GM23338 (cell line): ENCODE measurements around the gene SNX32. TPM values are rescaled to one million over a fixed set of nuclear protein-coding genes. Genes with fewer than 3 reads are reported as not detected.

Source experiments
- CTCF ChIP-seq, 2 experiments: fragments of 200-600 bp in 1 of 2; sonication (generic) in 1 of 2; conservative IDR thresholded peaks; 2 replicates each; pipeline versions ENCODE4 v1.5.1 to v1.6.1; 2016 to 2017; ENCODE audit warnings: antibody characterized with exemption in 2 of 2, low read depth in 2 of 2, mild to moderate bottlenecking in 2 of 2, moderate library complexity in 1 of 2
- EZH2phosphoT487 ChIP-seq: fragments of 200-600 bp; sonication (generic); IDR thresholded peaks from one replicate; pipeline ENCODE4 v1.8.1; 2018; ENCODE audit warnings: antibody characterized with exemption; ENCODE audit not compliant: unreplicated experiment
- NANOG ChIP-seq: IDR thresholded peaks from 2 replicates; pipeline ENCODE4 v1.6.1; 2016; ENCODE audit warnings: antibody characterized with exemption, borderline replicate concordance
- POLR2AphosphoS5 ChIP-seq: IDR thresholded peaks from 2 replicates; pipeline ENCODE4 v1.6.1; 2016; ENCODE audit warnings: antibody characterized with exemption, low read depth
- REST ChIP-seq: IDR thresholded peaks from one replicate; pipeline ENCODE4 v1.6.1; 2018; ENCODE audit warnings: antibody characterized with exemption; ENCODE audit not compliant: unreplicated experiment
- ZNF114 ChIP-seq: fragments of 250-450 bp; sonication (Bioruptor Pico); IDR thresholded peaks from 2 replicates; pipeline ENCODE4 v1.5.0; 2020; ENCODE audit warnings: mild to moderate bottlenecking, moderate library complexity
- ZNF462 ChIP-seq: fragments of 250-450 bp; sonication (Bioruptor Pico); IDR thresholded peaks from 2 replicates; pipeline ENCODE4 v1.5.0; 2020; ENCODE audit warnings: mild to moderate bottlenecking, moderate library complexity
- polyA plus RNA-seq: library from polyadenylated mRNA; unstranded; fragments of >200 nt; fragmentation: Nextera tagmentation; extraction: Ambion mirVana; gene quantifications from 2 replicates; pipeline ENCODE4 v1.2.1, GENCODE V29; 2016
- total RNA-seq: library from RNA; depleted of rRNA; stranded (reverse); fragments of >200 nt; shearing (Covaris generic); gene quantifications from 2 replicates; pipeline ENCODE4 v1.2.3, GENCODE V29; 2014

SNX32 gene
- total and polyA plus RNA-seq, 2 experiments from 2014 or later: 0.49 to 1.2 TPM

GRCh38 chr11:65857500-65857852 lies 23.7 kb downstream of the SNX32 start (continued):
- TF ChIP-seq ZNF462 (CRISPR knock-in tag) (no peak), REST (no peak), EZH2phosphoT487 (no peak), CTCF (conservative IDR thresholded peaks at IDR 0.05; ENCODE audit: low read depth in 2 of 2) (no peak), NANOG (no peak), POLR2AphosphoS5 (no peak), ZNF114 (CRISPR knock-in tag) (no peak)
